HG02840 (cell line): Measurements from ENCODE around the gene C1orf116.

Source experiments
- ATAC-seq: cut with Tn5 transposase; IDR thresholded peaks from one replicate; pipeline ENCODE4 v1.9.1; 2021; ENCODE audit warnings: mild to moderate bottlenecking, moderate library complexity, moderate number of reproducible peaks; ENCODE audit not compliant: unreplicated experiment, low FRiP score

Gene C1orf116

DNA sequence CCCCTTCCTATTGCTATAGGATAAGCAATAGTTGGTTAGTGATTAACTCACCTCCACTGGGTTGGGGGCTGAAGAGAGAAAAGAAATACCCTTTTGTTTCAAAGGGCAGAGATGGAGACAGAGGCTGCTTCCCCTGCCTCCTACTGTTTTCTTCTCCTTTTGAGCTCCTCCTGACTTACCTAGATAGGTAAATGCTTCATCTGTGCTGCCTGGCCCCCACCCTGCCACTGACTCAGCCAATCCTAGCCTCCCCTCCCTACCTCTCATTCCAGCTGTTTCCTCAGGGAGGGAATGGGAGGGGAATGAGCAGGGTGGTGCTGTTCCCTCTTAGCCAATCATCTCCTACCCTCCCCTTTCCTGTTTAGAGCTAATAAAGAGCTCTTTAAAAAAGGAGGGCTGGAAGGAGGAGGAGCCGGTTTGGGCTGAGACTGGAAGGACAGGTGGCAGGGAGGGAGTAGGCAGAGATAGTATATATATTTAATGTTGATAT lies at the start of gene C1orf116:
C1orf116 (minus strand) TSS at position 229 of the 490 bp plus-strand sequence. CDS start 5,158 bp downstream, outside the sequence.
- ATAC-seq, result no peak

DNA sequence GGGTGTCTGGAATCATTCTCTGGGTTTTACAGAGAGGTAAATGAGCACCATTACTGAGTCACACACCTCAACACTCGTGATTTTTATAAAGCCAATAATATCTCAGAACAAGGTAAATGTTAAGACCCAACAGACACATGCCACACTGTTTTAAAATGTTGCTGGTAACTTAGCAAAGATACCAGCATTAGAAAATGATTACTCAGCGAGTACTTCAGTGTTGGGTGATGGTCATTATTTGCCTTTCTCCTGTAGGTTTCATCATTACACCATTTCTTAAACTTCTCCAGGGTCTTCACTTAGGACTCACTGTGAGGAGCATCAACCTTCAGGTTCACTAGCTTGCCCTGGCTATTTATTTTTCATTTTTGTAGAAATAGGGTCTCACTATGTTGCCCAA lies 49.2 kb upstream of the C1orf116 start:
- ATAC-seq, result no peak

DNA sequence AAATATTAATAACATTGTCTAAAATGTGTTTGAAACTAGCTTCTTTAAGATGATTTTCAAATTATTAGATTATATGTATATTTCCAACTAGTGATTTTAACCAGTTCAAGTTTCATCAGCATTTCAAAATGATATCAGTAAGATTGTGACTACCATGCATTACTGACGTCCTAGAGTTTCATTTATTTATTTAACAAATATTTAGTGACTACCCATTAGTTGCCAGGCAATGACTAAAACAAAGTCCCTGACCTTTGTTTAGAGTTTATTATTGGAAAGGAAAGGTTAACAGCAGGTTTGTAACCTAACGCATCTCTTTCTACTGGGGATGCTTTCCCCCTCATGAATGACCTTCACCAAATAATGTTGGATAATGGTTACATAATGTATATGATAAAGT lies 48.5 kb upstream of the C1orf116 start:
- ATAC-seq, result no peak

DNA sequence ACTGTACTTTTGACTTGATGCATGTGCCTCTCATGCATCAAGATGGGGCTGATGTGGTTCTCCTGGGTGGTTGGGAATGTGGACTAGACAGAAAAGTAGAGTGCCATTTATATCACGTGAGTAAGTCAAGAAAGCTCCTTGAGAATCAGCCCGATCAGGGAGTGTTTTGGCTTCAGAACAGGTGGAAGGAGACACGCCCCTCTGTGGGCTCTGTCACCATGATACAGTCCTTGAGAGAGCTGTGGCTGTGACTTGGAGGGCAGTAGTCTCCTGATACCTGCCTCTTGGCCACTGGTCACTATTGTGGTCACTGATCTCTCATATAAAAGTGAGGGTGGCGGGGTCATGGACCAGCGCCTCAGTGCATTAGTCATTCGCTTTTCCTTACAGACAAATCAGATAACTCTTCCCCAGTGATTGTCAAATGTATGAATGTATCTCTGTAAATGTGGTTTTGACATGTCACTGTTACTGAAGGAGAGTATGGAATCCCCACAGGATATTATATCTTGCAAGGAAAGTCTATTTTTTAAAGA lies 47.2 kb upstream of the C1orf116 start:
- ATAC-seq, result no peak

DNA sequence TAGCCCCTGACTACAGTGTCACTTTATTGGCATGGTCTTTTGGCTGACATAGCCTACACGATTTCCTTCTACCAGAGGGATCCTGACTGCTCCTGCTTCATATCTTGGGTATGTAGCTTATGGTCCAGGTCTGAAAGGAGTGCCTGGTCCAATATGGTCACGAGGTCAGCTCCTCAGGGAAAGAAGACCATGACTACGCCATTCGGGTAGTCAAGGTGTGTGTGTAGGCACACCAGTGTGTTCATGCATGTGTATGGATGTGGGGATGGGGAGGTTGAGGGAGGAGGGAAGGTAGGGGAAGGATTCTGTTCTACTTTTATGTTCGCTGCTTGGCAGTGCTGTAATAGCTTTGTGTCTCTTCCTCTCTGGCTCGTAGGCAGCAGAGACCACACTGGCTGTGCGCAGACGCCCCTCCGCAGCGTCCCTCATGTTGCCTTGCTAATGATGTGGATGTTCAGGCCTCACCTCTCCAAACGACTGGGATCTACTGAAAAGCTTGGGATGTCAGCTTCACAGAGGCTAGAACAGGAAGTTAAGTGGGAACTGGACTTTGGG lies 46.1 kb upstream of the C1orf116 start:
- ATAC-seq, result no peak

DNA sequence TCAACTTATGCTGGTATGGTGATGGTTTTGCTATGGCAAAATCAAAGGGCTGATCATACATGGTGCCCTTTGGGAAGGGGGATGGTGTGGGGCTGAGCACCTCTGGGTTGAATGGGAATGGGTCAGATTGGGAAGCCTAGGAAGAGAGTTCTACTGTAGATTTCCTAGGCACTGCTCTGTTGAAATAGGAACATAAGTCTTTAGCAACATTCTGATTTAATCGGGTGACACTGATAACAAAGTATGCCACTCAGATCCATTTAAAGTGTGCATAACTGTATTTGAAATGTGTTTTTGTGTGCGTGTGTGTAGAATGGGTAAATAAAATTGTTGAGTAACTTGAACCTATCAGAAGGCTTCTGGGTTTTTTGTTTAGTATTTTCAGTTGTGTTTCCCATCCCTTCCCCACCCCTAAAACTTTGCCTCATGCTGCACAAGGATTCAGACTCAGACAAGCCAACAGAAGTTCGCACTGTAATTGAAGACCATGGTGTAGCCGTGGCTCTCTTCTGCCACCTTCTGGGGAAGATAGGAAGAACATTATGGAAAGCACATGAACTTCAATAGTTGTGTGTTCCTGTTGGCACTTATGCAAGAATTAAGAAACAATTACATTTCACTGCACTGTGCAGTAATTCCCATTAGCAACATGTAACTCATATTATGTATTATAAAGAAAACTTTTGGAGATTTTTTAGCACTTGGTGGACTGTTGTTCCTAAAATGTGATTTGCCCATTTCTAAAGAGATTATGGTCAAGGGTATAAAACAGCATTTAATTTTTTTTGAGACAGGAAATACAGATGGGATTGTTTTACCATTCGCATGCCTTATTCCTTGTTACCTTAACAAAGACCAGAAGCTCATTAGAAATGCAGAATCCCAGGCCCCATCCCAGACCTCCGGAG lies 45.2 kb upstream of the C1orf116 start:
- ATAC-seq, result no peak

DNA sequence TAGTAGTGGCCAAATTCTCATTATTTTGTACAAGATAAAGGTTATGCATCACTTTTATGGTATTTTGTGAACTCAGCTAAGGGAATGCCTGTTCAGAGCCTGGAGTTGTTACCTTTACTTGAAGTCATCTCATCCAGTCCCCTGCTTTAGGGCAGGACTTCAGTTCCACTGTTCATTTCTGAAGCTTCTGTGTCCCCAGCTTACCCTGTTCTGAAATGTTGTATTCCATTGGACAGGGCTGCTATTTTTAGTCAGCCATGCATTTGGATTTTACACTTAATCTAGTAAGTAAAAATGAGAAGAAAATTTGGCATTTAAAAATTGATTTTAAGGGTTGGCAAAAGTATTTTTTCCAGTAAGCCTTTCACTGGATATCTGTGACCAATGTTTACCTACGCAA lies 44.5 kb upstream of the C1orf116 start:
- no peak for ATAC-seq

DNA sequence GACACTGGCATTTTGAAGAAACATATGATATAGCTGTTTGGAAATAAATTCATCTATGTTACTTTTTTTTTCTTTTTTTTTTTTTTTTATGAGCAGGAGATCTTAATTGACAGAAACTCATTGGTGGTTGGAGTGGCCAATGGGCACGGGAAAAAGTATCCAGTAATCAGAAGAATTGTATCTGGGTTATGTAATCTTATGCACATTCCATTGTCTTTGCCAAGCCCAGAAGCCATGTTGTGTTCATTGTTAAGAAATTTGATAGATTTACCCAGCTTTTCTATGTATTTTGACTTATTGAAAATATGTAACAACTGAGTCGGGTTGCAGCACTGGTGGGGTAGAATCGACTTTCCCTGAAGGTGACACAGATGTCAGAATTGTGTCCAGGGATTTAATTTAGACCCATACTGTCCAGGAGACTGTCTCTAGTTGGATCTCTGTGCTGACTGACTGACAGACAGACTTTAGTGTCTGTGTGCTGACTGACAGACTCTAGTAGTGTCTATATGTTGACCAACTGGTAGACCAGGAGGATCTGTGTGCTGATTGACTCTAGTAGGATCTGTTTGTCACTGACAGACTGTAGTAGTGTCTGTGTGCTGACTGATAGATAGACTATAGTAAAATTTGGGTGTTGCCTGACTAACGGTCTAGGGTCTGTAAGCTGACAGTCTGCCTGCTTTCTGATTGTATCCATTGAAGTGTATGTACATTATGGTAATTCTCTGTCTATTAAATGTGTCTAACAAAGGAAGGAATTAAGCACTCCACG lies 43.8 kb upstream of the C1orf116 start:
- no peak for ATAC-seq

DNA sequence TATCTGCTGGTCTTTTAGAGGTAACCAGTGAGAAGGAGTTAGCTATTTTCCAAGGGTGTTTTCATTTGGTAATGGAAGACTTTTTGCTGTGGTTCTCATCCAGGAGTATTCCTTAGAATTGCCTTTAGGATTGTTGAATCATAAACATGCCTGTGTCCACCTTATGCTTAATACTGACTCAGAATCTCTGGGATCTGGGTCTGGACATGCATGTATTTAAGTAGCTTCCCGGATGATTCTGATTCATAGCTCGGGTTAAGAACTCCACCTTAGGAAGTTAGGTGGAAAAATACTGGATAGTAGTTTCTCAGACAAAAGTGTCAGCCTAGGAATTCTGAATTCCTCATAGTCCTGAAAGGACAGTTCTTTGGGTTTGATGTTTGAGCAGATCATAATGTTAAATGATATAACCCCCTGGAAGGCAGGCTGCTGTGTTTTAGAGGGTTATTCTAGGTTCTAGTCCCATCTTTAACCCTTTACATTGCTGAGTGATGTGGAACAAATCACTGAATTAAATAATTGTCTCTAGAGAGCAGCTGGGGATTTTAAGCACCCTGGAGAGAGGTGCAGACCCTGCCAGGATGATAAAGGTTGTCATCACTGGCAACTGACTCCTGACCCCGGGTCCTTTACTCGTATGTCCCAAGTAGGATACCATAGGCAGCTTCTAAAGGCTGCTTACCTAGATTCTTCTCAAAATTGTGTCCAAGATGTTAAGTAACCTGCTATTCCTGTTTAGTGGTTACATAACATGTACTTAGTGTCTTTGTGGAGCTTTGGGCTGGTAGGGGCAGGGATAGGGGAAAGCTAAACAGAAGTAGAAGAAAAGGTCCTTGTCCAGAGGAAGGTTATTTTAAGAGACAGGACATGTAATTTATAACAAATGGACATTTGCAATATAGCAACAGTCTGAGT lies 41.6 kb upstream of the C1orf116 start:
- no peak for ATAC-seq

DNA sequence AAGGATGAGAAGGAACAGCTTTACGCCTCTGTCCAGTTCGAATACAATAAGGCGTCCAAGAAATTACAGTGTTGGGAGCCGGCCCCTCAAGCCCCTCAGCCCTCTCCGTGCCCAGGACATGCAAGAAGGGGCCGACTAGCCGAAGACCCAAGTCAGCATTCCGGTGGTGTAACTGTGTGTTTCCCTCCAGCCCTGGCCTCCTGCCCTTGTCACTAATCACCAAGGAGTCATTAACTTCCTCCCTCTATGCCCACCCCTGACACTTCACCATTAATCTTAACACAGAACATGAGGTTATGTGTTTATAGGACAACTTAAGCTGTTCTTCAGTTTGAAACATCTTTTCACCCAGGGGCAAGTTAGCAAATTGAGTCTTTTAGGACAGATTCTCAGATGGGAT lies 39.7 kb upstream of the C1orf116 start:
- ATAC-seq, result no peak

DNA sequence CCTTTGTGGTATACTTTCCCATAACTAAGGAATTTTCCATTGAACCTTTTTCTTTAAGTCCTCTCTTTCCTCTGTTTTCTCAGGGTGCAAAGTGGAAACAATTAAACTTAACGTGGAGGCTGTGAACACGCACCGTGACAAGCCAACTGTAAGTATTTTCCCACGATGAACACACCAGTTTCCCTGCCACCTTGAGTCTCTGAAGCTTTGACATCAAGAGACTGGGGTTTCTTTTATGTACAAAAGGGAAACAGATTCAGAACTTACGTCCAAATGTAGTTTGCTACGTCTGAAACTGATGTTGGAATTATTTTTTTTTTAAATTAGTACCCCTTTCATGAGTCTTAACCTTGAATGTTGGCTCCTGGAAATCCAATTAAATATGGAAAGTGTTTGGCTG lies 38.9 kb upstream of the C1orf116 start:
- no peak for ATAC-seq

DNA sequence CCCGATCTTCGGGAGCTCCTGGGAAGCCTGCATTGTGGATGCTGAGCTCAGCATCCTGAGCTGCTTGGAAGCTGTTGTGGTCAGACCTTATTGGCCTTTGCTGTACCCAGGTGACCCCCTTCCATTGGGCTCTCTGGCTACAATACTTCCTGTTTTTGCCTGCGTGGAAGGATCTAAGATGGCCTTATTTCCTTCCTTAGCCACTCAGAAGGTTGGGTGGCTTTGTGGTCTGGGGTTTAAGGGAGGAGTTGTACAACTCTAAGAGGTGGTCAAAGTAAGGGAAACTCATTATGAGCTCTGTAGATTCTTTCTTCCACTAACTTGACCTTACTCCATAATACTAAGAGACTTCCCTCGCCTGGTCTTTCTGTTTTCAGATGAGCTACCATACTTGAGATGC lies 38.3 kb upstream of the C1orf116 start:
- ATAC-seq, result no peak

DNA sequence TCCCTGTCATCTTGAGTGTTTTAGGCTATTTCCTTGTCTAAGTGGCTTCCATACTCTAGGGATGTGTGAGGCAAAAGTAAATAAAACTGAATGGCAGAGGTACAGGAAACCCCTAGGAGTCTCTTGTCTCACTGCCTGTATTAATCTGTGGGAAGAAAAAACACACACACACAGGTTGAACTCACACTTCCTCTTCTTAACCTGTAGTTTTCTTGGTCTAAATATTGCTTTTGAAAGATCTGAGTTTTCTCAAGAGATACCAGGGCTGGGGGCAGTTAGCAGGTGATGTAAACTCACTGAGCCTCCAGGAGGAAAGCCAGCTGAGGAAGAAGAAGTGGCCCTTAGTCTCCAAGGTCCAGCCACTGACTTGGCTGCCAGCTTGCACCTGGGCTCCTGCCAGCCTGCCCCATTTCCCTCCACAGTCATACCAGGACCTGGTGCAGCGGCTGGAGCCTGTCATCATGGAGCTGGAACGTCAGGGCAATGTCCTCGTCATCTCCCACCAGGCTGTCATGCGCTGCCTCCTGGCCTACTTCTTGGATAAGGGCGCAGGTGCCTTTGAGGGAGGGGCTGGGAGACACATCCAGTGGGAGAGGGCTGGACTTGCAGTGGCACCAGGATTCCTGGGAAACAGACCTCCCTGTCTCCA lies 37.4 kb upstream of the C1orf116 start:
- ATAC-seq, result no peak

DNA sequence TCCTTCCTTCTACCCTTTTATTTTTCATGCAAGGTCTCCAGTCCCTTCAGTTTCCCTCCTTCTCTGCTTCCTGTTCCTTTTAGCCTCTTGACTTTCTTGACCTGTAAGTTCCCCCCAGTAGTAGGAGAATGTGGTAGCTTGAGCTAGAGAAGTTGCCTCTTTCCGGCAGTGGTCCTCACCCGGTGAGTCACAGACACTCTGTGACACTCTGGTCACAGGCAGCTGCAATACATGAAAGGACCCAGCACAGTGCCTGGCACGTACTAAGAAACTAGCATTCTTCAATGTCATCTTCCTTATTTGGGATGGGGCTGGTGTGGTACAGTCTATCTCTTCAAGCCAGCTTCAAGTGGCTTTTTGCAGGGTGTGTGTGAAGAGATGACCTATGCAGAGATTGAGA lies 36.5 kb upstream of the C1orf116 start:
- no peak for ATAC-seq

DNA sequence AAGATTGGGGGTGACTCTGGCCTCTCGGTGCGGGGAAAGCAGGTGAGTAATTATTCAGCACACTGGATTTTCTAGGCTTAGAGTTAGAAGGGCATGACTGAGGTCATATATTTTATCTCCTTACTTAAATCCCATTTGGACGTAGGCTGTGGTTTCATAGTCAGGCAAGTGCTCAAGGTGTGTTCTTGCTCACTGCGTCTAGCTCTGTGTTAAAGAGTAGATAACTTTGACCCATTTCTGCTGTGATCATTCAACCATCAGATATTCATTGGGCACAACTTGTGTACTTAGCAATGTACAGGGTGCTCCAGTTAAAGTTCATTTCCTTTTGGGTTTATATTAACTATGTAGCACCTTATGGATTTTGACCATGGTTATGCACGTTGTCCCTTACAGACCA lies 35.1 kb upstream of the C1orf116 start:
- ATAC-seq, result no peak

DNA sequence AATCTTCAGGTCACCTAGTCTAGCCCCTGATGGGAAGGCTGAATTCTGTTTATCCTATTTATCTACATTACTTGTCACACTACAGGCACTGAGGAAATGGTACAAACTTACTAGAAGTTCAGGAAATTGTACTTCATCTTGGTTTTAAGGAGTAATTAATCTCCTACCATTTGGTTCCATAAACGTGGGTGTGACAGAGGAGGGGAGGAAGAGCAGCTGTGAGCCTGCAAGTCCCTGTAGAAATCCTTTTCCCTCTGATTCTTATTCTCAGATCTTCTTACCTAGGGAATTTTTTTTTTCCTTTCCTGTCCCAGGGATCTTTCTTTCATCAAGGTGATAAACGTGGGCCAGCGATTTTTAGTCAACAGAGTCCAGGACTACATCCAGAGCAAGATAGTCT lies 34.6 kb upstream of the C1orf116 start:
- ATAC-seq, result no peak

DNA sequence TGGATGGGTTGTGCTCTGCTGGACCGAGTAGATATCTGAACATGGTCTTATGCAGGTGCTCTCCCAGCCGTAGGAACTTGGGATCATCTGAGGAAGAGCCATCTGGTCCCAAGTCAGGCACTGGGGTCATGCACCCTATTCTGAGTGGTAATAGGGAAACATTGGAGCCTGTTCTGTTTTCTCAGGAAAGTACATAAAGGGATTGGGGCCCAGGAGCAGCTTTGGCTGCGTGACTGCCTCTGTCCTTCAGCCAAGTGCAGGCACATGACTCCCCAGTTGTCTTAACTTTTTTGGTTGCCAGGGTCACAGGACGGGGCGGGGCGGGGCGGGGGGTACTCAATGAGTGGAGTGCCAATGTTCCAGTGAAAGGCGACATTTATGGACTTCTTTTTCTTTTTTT lies 32.0 kb upstream of the C1orf116 start:
- no peak for ATAC-seq

DNA sequence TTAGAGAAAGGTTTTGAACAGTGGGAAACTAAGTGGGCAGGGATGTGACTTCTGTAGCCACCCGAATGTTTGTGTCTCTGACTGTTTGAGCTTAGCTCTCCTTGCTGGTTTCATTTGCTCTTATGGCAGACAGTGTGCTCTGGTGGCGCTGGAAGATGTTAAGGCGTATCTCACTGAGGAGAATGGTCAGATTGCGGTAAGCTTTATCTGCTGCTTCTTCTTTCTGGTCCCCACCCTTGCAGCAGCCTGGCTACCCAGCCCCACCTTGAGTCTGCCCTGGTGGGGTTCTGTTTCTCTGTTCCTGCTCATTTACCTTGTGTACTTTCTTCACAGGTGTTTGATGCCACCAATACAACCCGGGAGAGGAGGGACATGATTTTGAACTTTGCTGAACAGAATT lies 30.5 kb upstream of the C1orf116 start:
- no peak for ATAC-seq

DNA sequence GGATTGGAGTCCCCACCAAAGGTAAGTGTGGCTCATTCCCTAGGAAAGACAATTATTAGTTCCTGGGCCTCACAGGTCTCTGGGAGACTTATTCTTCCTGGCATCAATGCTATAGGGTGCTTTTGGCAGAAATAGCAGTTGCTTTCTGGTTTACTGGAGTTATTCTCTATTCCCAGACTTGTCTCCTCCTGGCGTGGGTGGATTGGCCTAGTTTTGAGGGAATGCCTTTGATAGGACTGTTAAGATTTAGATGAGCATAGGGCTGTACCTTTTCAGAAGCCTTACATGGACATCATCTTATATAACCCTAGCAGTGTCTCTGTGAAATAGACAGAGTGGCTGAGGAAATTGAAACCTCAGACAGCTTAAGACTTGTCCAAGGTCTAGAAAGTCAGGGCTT lies 29.5 kb upstream of the C1orf116 start:
- ATAC-seq, result no peak
